Ishikawa (cell line): ENCODE data around the gene SGPP1.

Source experiments
- CEBPB ChIP-seq: IDR thresholded peaks from 2 replicates; pipeline ENCODE4 v1.6.1; 2012
- CREB1 ChIP-seq: IDR thresholded peaks from 2 replicates; pipeline ENCODE4 v1.6.1; 2012; ENCODE audit warnings: low read depth
- EGR1 ChIP-seq: IDR thresholded peaks from 2 replicates; pipeline ENCODE4 v1.6.1; 2012
- EP300 ChIP-seq: IDR thresholded peaks from 2 replicates; pipeline ENCODE4 v1.6.1; 2012; ENCODE audit warnings: borderline replicate concordance
- FOXM1 ChIP-seq: IDR thresholded peaks from 2 replicates; pipeline ENCODE4 v1.6.1; 2012; ENCODE audit warnings: low read depth, borderline replicate concordance
- NFIC ChIP-seq: IDR thresholded peaks from 2 replicates; pipeline ENCODE4 v1.6.1; 2012
- RAD21 ChIP-seq: IDR thresholded peaks from 2 replicates; pipeline ENCODE4 v1.6.1; 2012; ENCODE audit warnings: low read depth
- REST ChIP-seq: IDR thresholded peaks from 2 replicates; pipeline ENCODE4 v1.6.1; 2012; ENCODE audit warnings: low read depth, mild to moderate bottlenecking
- TAF1 ChIP-seq: IDR thresholded peaks from 2 replicates; pipeline ENCODE4 v1.6.1; 2012; ENCODE audit warnings: low read depth, mild to moderate bottlenecking
- TCF12 ChIP-seq: IDR thresholded peaks from 2 replicates; pipeline ENCODE4 v1.6.1; 2012; ENCODE audit warnings: low read depth
- TEAD4 ChIP-seq: IDR thresholded peaks from 2 replicates; pipeline ENCODE4 v1.6.1; 2012
- YY1 ChIP-seq: IDR thresholded peaks from 2 replicates; pipeline ENCODE4 v1.6.1; 2012; ENCODE audit warnings: low read depth
- ZBTB7A ChIP-seq: IDR thresholded peaks from 2 replicates; pipeline ENCODE4 v1.6.1; 2012; ENCODE audit warnings: low read depth
- TF ChIP-seq, protein P1 (sequence below): IDR thresholded peaks from 2 replicates; pipeline ENCODE4 v1.6.1; 2012
- TF ChIP-seq, protein P2 (sequence below): IDR thresholded peaks from 2 replicates; pipeline ENCODE4 v1.6.1; 2012

SGPP1 gene, protein sequence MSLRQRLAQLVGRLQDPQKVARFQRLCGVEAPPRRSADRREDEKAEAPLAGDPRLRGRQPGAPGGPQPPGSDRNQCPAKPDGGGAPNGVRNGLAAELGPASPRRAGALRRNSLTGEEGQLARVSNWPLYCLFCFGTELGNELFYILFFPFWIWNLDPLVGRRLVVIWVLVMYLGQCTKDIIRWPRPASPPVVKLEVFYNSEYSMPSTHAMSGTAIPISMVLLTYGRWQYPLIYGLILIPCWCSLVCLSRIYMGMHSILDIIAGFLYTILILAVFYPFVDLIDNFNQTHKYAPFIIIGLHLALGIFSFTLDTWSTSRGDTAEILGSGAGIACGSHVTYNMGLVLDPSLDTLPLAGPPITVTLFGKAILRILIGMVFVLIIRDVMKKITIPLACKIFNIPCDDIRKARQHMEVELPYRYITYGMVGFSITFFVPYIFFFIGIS

DNA sequence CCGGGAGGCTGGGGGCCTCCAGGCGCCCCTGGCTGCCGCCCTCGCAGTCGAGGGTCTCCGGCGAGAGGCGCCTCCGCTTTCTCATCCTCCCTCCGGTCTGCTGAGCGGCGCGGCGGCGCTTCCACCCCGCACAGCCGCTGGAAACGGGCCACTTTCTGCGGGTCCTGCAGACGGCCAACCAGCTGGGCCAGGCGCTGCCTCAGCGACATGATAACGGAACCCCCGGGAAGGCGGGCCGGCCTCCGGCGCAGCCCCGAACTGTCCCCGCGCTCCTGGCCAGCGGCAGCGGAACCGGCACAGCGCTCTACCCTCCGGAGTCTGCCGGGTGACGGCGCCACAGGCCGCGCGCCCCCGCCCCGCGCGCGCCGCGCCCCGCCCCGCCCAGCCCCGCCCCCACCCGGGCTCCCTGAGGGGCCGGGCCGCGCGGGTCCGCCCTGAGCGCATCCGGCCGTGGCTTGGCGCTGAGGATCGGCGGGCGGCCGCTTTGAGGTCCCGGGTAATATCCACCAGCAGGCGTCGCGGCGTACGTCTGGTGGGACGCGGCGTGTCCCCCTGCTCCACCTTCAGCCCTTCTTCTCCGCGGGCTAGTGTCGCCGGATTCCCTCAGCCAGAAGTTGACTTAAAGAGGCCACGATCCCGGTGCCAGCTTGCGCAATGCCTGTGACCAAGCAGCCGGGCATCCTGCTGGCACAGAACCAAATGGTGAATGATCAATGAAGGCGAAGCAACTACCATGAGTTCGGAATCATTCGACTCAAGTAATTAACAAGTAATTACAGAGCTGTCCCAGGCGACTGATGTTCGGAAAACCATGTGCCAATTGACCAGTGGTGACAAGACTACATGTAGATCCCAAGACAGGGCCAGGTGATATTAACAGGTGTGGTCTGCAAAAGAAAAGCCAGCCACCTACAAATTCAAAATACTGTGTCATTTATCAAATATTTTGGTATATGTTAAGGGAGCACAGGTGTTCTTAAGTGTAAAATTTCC is at the start of gene SGPP1:
TSS of gene SGPP1 (minus strand) at position 330 of the 993 bp plus-strand sequence. CDS start at position 209, 121 bp downstream.
- peak; percentile 63; the same call in 1 of the 2 replicates for TF ChIP-seq TAF1
- TF ChIP-seq TCF12, result peak; percentile 25; the same call in 1 of the 2 replicates
- TF ChIP-seq CEBPB, result peak; percentile 99
- TF ChIP-seq, protein P1, sequence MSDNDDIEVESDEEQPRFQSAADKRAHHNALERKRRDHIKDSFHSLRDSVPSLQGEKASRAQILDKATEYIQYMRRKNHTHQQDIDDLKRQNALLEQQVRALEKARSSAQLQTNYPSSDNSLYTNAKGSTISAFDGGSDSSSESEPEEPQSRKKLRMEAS, result peak; percentile 63
- TF ChIP-seq, protein P2, sequence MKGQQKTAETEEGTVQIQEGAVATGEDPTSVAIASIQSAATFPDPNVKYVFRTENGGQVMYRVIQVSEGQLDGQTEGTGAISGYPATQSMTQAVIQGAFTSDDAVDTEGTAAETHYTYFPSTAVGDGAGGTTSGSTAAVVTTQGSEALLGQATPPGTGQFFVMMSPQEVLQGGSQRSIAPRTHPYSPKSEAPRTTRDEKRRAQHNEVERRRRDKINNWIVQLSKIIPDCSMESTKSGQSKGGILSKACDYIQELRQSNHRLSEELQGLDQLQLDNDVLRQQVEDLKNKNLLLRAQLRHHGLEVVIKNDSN, result no peak
- no peak for TF ChIP-seq FOXM1
- no peak for TF ChIP-seq RAD21
- TF ChIP-seq EGR1, result no peak
- peak; percentile 44; the same call in 1 of the 2 replicates for TF ChIP-seq ZBTB7A
- no peak for TF ChIP-seq CREB1
- no peak for TF ChIP-seq REST
- TF ChIP-seq YY1, result peak; percentile 35; the same call in 1 of the 2 replicates
- peak; percentile 68 for TF ChIP-seq NFIC
- TF ChIP-seq TEAD4, result no peak
- no peak for TF ChIP-seq EP300

DNA sequence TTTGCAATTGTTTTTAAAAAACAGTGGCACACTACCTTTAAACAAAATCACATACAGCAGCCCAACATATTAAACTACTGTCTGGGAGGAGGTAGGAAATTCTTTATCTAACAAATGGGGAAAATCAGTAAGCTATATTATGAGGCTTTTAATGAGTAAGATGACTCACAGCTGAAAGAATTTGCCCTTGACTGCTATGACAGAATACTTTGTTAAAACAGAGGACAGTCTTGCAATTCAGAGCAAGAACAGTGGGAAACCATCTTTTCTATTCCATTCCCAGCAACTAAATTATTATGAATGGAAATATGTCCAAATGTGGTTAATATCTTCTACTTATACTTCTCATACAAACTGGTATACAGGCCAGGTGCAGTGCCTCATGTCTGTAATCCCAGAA is 49.2 kb upstream of the SGPP1 start:
- TF ChIP-seq EGR1, result no peak
- TF ChIP-seq ZBTB7A, result no peak
- peak; percentile 34; the same call in 1 of the 2 replicates for TF ChIP-seq TEAD4
- no peak for TF ChIP-seq REST

DNA sequence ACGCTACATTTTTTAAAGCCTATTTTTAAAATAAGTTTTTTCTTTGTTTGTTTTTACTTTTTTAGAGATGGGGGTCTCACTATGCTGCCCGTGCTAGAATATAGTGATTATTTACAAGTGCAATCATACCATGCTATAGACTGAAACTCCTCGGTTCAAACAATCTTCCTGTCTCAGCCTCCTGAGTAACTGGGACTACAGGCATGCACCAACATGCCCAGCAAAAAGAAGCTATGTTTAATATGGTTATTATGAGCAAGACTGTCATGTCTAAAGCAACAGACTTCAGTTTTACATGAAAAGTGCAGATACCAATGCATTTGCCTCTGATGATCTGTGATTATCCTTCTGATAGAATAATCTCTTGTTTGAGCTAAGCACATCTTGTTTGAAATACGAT is 45.6 kb upstream of the SGPP1 start:
- no peak for TF ChIP-seq CEBPB
- no peak for TF ChIP-seq RAD21
- TF ChIP-seq YY1, result no peak
- no peak for TF ChIP-seq TAF1
- no peak for TF ChIP-seq REST
- no peak for TF ChIP-seq ZBTB7A
- no peak for TF ChIP-seq NFIC
- TF ChIP-seq FOXM1, result no peak
- no peak for TF ChIP-seq TEAD4
- TF ChIP-seq, protein P2, result no peak
- TF ChIP-seq, protein P1, result no peak
- TF ChIP-seq CREB1, result no peak
- no peak for TF ChIP-seq EP300
- TF ChIP-seq TCF12, result no peak
- no peak for TF ChIP-seq EGR1
